Measurements from ENCODE around the gene RAB13. TPM values are rescaled to one million over a fixed set of nuclear protein-coding genes. Genes with fewer than 3 reads are reported as not detected.

The RAB13 gene
- total RNA-seq, 1 donor from 2014 or later: 83.3 TPM

- H3K4me1 Mint-ChIP-seq (ENCODE audit: low read depth): peaks cover 18% of the 10 kb centered on the region
- H3K4me3 Mint-ChIP-seq (ENCODE audit: low read depth): peak overlapping the region; percentile 96
- peaks cover 27% of the 10 kb centered on the region for H3K36me3 Mint-ChIP-seq (ENCODE audit: insufficient read depth)
- no peak for DNase-seq (ENCODE audit: low spot score, unreplicated experiment)
- H3K27ac Mint-ChIP-seq: peak overlapping the region; percentile 99
- no peak for TF ChIP-seq CTCF (IDR thresholded peaks at IDR 0.05; ENCODE audit: unreplicated experiment)
- H3K9me3 Mint-ChIP-seq (ENCODE audit: low read depth): peaks cover 4% of the 10 kb centered on the region
- no peaks in the 10 kb centered on the region for H3K27me3 Mint-ChIP-seq
Measured at GRCh38 chr1:153991806-153992205, 5.7 kb upstream of the RAB13 start.

- Mint-ChIP-seq H3K36me3 (ENCODE audit: insufficient read depth) (peaks cover 27% of the 10 kb centered on the region), H3K9me3 (ENCODE audit: low read depth) (peaks cover 4% of the 10 kb centered on the region), H3K4me3 (ENCODE audit: low read depth) (peak overlapping the region; percentile 96), H3K27me3 (no peaks in the 10 kb centered on the region), H3K27ac (peak overlapping the region; percentile 99), H3K4me1 (ENCODE audit: low read depth) (peaks cover 23% of the 10 kb centered on the region)
- DNase-seq (ENCODE audit: low spot score, unreplicated experiment): no peak
- no peak for TF ChIP-seq CTCF (IDR thresholded peaks at IDR 0.05; ENCODE audit: unreplicated experiment)
Measured at GRCh38 chr1:153991151-153991630, 5.1 kb upstream of the RAB13 start.

GRCh38 chr1:153990468-153991150, 4.5 kb upstream of the RAB13 start, which contains the start of gene RPS27:
RPS27 (plus strand) TSS chr1:153990762; CDS start chr1:153990797, 35 bp downstream.
- Mint-ChIP-seq H3K27ac (peak within 1 kb of the TSS; percentile 99), H3K4me1 (ENCODE audit: low read depth) (peaks cover 26% of the 10 kb centered on the region), H3K4me3 (ENCODE audit: low read depth) (peak within 1 kb of the TSS; percentile 96), H3K9me3 (ENCODE audit: low read depth) (peaks cover 2% of the 10 kb centered on the region), H3K36me3 (ENCODE audit: insufficient read depth) (peaks cover 24% of the 10 kb centered on the region), H3K27me3 (no peaks in the 10 kb centered on the region)
- TF ChIP-seq CTCF (IDR thresholded peaks at IDR 0.05; ENCODE audit: unreplicated experiment): no peak
- peak; percentile 77 for DNase-seq (ENCODE audit: low spot score, unreplicated experiment)

GRCh38 chr1:153987621-153988020, 1.5 kb upstream of the RAB13 start:
- peaks cover 33% of the 10 kb centered on the region for H3K4me1 Mint-ChIP-seq (ENCODE audit: low read depth)

More at GRCh38 chr1:153987621-153988020, 1.5 kb upstream of the RAB13 start:
- no peak for TF ChIP-seq CTCF (IDR thresholded peaks at IDR 0.05; ENCODE audit: unreplicated experiment)
- no peaks in the 10 kb centered on the region for H3K9me3 Mint-ChIP-seq (ENCODE audit: low read depth)
- H3K36me3 Mint-ChIP-seq (ENCODE audit: insufficient read depth): peaks cover 20% of the 10 kb centered on the region
- H3K27me3 Mint-ChIP-seq: no peaks in the 10 kb centered on the region
- peak overlapping the region; percentile 46 for H3K27ac Mint-ChIP-seq
- no peak overlapping the region for H3K4me3 Mint-ChIP-seq (ENCODE audit: low read depth)
- DNase-seq (ENCODE audit: low spot score, unreplicated experiment): no peak
